Endometrium (tissue), 2 donors: ENCODE measurements around the gene DAPK1.

Source experiments
- FAIRE-seq: peaks from 2 replicates; lab custom pipeline; 2012; peaks lifted over from hg19 to GRCh38; lab: Jason Lieb, UNC
- donor health status: control.
- donor health status: control.

DAPK1 gene

DNA sequence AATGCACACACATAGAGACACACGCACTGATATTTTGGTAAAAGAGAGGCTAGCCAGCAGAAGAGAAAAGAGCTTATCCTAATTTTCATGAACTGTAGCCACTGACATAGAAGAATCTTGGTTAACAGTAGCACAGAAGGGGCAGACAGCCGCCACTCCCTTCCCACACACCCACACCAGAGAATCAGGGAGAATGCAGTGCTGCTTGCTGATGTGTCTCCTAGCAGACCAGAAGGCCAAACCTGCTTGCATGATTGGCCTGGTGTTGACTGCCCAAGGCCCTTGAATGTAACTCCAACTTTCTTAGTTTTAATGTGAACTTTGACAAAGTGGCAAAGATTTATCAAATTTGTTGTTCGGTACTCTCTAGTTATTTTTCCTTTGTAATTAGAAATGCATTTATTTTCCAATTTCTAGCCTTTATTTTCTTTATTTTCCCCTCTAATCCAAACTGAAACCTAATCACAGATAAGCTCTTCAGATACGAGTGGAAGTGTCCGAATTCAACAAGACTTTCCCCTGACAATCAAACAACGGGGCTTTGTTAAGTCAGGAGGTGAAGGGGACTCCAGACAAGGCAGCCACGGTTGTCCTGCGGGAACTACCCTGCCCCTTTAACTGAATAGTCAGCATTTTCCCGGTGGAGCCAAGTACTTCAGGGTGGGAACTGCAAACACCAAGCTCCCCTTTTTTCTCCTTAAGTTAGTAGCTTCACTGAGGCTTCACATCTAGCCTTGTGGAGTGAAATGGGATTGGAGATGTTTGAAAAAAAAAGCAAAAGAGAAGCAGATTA, 146.3 kb downstream of the DAPK1 start:
- no peak for FAIRE-seq

- FAIRE-seq, result no peak
Measured at GRCh38 chr9:87644659-87645058, 147.0 kb downstream of the DAPK1 start.

GRCh38 chr9:87646546-87646945, 148.9 kb downstream of the DAPK1 start:
- FAIRE-seq, result no peak

- FAIRE-seq, result no peak
Measured at GRCh38 chr9:87647114-87647513, 149.4 kb downstream of the DAPK1 start.

GRCh38 chr9:87648606-87649005, 150.9 kb downstream of the DAPK1 start:
- FAIRE-seq, result no peak

DNA sequence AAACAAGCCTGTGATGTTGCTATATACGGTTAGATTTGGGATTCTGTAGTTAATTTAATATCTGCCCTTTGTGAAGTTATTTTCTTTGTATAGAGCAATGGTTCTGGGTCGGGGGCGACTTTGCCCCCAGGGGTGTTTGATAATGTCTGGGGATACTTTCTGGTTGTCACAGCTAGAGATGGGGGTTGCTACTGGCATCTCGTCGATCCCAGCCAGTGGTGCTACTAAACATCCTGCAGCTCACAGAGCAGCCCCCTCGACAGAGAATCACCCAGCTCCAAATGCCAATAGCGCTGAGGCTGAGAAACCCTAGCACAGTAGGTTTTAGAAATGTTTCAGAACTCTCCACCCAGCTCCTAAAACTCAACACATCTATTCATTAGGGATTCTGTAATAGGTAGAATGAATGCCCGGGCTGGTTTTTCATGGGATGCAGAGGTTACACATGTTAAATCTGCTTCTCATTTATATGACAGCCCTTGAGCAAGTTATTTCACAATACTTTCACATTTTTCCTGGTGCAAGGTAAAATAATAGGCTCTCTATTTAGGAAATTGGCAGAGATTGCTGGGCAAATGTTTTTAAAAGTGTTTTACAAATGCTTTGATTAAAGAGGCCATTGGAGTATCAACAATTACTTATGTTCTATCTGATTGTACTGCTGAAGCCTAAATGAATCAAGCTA, 153.1 kb downstream of the DAPK1 start:
- FAIRE-seq, result no peak

- FAIRE-seq, result no peak
Measured at GRCh38 chr9:87651431-87651830, 153.8 kb downstream of the DAPK1 start.

- no peak for FAIRE-seq
Measured at GRCh38 chr9:87653941-87654340, 156.3 kb downstream of the DAPK1 start.

GRCh38 chr9:87655731-87656130, 158.1 kb downstream of the DAPK1 start:
- FAIRE-seq, result no peak

GRCh38 chr9:87656485-87656884, 158.8 kb downstream of the DAPK1 start:
- FAIRE-seq, result no peak

DNA sequence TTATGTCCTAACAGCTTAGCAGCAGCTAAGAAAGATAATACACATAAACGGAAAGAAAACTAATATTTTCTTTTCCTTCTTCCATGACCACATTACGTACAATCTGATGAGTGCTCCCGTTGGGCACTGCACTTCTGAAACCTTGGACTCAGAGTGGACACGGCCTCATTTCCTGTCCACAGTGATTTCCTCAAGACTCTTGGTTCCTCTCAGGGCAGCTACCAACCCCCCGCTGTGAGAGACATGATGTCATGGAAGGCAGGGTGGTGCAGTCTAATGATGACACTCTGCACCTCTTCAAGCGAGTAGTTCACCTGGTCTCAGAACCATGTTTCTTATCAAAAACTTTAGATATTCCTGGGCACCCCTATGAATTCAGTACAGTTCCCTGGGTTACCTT, 159.5 kb downstream of the DAPK1 start:
- no peak for FAIRE-seq

- no peak for FAIRE-seq
Measured at GRCh38 chr9:87657893-87658292, 160.2 kb downstream of the DAPK1 start.

DNA sequence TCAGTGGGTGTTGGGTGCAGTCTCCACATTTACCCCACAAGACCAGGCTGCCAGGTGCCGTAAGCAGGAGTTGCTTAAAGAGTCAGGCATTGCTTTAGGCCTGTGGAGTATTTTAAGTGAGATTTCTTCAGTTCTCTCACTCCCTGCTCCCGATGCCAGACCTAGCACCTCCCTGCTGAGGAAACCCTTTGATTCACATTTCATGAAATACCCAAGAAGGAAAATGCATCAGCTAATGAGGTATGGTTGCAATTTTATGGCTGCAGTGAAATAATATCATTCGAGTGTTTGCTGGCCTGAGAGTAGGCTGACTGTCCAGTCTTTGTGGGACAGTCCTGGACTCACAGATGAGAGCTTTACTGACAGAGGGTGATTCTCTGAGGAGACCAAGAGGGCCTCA, 160.8 kb downstream of the DAPK1 start:
- no peak for FAIRE-seq

GRCh38 chr9:87659534-87660419, 162.1 kb downstream of the DAPK1 start:
- no peak for FAIRE-seq

DNA sequence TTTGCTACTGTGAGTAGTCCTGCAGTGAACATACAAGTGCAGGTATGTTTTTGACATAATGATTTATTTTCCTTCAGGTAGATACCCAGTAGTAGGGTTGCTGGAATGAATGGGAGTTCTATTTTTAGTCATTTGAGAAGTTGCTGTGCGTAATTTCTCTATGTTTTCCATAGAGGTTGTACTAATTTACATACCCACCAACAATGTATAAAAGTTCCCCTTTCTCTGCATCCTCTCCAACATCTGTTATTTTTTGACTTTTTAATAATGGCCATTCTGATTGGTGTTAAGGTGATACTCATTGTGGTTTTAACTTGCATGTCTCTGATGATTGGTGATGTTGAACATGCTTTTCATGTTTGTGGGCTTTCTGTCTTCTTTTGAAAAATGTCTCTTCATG, 163.6 kb downstream of the DAPK1 start:
- FAIRE-seq, result no peak

- FAIRE-seq, result no peak
Measured at GRCh38 chr9:87662808-87663528, 165.3 kb downstream of the DAPK1 start.

- no peak for FAIRE-seq
Measured at GRCh38 chr9:87663556-87663955, 165.9 kb downstream of the DAPK1 start.

- FAIRE-seq, result no peak
Measured at GRCh38 chr9:87664153-87665060, 166.7 kb downstream of the DAPK1 start.

DNA sequence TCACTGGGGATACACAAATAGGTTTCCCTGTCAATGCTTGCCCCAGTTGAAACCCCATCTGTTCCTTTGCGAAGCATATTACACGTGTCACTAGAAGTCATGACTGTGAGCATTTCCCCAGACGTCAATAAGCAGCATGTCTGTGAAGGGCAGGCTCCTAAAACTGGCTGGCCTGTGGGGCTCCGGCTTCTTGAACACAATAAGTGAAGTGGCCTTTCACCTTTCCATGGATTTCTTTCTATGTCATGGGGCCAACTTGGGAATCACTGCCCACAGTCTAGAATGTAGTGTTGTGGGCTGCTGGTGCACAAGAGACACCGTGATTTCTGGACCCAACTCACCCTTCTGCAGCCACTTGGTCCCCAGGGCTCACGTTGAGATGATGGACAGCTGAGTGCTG, 167.8 kb downstream of the DAPK1 start:
- FAIRE-seq, result no peak

- FAIRE-seq, result no peak
Measured at GRCh38 chr9:87667164-87667738, 169.6 kb downstream of the DAPK1 start.

DNA sequence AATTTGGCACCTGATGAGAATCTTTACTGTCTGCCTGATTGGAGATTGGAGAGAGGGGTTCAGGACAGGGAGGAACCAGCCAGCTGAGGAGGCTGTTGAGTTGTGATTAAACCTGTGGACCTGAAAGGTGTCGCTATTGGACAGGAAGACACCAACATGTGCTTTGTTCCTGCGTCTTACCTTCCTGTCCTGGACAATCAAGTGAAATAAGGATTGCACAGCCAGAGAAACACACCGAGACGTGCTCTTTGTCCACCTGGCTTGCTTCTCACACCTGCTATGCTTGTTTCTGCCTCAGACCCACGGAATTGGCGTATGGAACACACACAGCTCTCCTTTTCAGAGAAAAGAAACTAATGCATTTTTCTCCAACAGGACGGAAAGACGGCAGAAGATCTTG, 170.6 kb downstream of the DAPK1 start:
- FAIRE-seq, result no peak
